NCI-H1694 (cell line): ENCODE results near the gene TRIM67.
"Not testable (repeated sequence)": the region's sequence is repeated elsewhere in the genome, so short reads cannot be mapped to it uniquely, and the experiment has no call there.

Source experiments
- DNase-seq: peaks from one replicate; lab custom pipeline; 2025; lab: John Stamatoyannopoulos, UW

The TRIM67 gene

DNA sequence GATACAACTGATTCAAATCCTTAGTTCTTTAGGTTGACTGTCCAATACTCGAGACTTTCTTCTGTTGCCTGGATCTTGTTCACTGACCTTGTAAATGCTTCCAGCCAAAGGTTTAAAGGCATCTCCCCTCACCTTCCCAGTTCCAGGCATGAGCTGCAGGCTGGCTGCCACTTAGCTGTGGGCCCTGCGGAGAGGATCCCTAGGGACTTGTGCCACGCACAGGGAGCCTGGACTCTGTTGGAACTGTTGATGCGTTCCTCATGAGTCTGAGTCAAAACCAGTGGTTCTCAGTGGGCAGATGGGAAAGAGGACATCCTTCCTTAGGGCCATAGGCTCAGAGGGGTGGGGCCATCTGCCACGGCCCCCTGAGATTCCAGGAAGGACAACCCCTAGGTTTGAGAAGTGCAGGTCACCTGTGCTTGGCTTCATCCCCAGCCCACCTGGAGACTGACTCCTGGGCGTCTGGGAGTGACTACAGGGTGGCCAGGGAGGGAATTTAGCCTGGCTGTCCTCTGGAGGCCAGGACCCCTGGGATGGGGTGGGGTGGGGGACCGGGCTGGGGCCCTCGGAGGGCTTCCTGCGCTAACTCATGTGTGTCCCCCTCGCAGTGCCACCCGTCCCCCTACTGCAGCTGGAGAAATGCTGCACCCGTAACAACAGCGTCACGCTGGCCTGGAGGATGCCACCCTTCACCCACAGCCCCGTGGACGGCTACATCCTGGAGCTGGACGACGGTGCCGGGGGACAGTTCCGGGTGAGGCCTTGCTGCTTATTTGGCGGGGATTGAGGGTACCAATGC lies 41.6 kb downstream of the TRIM67 start:
- no peak for DNase-seq

DNA sequence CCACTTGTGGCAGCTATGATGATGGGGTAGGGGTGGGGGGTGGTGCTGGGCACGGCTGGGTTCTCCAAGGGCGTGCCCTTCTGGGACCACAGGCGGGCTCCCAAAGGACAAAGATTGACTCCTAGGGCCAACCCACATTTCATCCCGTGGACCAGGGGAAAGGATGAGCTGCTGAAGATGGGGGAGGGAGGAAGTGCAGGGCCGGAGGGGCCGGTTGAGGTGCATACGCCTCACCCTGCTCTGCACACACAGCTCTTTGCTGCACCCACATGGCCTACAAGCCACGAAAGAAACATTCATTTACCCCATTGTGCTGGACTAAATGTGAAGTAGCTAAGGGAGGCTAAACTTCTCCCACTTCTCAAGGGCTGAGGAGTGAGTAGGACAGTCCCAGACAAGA lies 45.0 kb downstream of the TRIM67 start:
- DNase-seq, result no peak

DNA sequence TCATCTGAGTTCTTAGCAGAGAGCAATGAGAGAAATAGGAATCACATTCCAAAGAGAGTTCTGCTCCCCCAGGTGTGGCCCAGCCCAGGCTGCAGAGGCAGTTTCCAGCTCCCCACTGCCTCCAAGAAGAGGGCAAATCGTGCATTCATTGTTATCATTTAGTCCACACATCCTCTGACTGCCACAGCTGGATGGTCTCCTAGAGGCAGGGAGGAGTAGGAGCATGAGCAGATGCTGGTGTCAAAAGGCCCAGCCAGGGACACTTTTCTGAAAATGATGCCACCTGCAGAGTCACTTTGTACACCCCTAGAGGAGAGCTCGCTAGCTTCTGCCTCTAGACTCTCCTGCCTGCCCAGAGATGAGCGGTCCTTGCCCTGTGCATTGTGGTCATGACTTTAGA lies 45.6 kb downstream of the TRIM67 start:
- no peak for DNase-seq

DNA sequence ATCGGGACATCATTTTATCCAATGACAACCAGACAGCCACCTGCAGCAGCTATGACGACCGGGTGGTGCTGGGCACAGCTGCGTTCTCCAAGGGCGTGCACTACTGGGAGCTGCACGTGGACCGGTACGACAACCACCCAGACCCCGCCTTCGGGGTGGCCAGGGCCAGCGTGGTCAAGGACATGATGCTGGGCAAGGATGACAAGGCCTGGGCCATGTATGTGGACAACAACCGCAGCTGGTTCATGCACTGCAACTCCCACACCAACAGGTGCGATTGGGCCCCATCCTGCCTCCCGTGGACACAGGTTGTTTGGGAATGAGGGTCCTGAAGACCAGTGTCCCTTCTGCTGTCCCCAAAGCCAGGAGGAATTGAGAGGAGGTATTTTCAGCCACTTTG lies 47.1 kb downstream of the TRIM67 start:
- DNase-seq, result no peak

DNA sequence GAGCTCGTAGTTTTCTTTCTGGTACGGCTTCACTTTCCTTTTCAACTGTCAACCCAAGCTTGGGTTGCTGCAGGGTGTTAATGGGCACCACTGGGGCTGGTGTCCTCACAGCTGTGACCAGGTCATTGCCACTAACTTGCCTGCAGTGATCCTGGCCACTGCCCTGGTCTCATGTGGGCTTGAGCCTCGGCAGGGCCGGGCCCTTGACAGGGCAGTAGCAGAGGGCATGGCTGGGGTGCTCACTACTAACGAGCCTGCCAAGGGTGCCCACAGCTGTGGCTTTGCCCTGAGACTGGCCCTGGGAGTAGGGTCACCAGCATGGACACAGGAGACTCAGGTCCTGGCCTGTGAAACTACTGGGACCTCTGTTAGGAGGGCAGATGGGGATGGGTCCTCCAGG lies 47.7 kb downstream of the TRIM67 start:
- DNase-seq, result no peak

DNA sequence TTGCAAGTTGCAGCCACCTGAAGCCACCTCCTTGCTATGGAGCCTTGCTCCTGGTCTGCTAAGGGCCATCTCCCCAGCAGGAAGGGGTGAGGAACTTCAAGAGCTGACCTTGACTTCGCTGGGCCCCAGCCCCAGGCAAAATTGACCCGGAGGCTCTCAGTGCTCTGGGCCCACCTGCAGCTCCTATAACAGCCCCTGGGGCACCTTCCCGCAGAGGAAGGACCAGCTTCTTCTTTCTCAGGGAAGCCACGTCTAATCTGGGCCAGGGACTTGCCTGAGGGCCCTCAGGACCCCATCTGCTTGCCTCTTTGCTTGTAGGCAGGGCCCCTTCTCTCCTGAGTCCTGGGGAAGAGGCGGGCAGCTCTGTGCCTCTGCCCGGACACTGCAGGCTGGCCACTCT lies 48.3 kb downstream of the TRIM67 start:
- no peak for DNase-seq

DNA sequence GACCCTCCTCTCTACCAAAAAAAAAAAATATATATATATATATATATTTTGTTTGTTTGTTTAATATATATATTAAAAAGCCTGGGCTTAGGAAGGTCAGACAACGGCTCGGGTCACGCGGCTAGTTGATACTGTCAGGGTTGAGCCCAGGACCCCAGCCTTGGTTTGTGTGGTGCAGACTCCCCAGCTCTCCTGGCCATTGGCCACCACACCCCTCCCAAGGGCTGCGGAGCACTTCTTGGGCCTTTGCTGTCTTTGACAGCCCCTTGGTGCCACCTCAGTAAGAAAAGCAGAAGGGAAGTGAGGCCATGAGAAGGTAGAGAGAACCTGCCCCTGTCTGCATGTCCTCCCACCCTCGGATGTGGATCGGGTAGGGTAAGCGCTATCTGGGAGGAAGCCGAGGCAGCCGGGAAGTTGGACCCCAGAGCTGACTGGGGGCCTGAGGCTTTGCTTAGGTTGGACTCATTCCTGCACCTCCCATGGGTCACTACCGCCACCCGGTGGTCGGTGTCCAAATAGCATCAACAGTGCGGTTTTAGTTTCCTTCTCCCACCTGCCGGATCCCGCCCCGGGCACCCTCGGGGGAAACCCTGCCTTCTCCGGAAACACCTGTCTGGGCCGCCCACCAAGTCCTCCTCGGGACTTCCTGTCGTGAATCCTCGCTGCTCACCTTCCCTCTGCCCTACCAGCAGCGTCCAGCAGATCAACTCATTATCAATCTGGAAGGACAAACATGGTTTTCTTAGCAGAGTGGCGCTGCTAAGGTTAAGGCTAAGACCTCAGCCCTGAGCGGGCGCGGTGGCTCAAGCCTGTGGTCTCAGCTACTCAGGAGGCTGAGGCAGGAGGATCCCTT lies 49.4 kb downstream of the TRIM67 start:
- DNase-seq, result peak; percentile 92

DNA sequence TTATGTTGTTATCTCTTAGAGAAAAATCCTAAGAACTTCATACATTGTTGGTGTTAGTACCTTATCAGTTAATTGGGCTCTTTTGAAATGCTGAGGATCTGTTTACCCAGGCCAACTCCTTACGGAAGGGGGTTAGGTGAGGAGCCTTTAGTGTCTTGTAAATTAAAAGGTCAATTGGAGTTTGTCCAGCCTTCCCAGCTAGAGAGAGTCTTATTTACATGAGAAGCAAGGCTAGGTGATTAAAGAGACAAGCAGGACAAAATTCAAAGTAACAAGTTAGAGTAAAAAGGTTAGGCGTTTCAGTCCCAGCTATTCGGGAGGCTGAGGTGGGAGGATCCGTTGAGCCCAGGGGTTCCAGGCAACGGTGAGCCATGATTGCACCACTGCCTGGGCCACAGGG lies 50.4 kb downstream of the TRIM67 start:
- DNase-seq, result not testable (repeated sequence)

DNA sequence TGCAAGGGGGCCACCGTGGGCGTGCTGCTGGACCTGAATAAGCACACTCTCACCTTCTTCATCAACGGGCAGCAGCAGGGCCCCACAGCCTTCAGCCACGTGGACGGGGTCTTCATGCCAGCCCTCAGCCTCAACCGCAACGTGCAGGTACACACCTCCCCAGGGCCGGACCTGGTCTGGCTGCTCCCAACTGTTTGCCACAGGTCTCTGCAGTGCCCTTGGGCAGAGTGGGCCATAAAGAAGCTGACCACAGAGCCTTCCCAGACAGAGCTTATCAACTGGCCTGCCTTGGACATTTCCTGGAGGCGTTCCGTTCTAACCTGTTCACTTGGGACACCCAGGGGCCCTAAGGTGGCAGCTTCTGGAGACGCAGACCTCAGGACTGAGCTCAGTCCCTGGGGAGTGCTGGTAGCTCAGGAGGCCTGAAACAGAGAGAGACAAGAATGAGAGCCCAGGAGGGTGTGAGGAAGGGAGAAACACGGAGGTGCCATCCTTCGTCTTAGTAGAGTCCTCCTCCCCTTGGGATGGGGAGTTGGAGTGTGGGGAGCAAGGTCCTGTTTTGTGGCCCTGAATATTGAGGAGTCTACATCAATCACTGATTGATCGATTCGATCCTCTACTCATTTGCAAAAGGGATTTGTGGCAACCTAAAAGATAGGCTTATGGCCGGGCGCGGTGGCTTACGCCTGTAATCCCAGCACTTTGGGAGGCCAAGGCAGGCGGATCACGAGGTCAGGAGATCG lies 52.1 kb downstream of the TRIM67 start:
- no peak for DNase-seq

DNA sequence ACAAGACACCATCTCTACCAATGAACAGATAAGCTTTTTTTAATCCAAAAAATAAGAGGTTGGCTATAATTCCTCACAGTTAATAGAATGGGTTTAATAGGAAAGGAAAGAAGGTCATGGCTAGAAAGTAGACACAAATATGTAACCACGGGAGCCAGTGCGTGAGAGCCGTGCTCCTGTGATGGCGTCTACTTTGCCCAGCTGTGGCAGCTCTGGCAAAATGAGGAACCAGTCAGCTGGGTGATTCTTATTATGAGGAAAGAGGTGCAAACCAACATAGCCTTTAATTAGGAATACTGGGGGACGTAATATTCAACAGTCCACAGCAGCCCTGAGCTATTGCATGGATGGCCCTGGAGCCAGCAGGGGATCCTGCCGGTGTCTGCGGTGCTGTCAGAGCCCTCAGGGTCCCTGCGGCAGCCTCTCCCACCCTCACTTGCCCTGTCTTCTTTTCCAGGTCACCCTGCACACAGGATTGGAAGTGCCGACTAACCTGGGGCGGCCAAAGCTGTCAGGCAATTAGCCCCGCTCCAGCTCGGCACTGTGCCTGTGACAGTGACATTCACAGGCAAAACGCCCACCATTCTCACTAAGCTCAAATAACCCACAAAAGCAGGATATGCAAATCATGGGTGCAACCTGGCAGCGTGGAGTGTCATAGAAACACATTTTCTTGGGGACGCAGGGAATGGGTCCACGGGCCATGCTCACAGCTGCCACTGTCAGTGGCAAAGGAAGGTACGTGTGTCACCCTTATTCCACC lies 53.2 kb downstream of the TRIM67 start:
- no peak for DNase-seq

DNA sequence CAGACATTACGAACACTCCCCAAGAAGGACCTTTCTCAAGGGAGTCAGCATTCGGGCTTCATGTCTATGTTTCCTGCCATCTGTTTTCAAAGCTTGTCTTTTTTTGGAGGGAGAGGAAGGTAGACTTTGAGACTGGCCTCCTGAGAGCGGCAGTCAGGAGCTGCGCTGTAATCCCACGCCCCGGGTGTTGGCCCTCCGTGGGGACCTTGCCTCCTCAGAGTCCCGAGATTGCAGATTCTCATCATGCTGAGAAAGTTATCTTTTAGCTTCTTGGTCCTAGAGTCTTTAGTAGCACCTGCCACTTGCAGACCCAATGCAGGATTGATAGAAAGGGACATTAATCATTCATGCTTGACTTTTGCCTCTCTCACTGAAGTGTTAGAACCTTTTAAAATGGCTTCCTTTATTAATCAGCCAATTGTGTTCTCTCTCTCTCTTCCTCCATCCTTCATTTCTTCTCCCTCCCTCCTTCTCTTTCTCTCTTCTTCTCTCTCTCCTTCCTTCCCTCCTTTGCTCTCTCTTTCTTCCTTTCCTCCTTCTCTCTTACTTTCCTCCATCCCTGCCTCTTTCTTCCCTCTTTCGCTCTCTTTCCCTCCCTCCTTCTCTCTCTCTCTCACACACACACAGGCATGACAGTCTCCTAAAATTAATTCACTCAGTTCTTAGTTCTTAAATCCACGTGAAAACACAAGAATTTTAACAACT lies 54.0 kb downstream of the TRIM67 start:
- no peak for DNase-seq

DNA sequence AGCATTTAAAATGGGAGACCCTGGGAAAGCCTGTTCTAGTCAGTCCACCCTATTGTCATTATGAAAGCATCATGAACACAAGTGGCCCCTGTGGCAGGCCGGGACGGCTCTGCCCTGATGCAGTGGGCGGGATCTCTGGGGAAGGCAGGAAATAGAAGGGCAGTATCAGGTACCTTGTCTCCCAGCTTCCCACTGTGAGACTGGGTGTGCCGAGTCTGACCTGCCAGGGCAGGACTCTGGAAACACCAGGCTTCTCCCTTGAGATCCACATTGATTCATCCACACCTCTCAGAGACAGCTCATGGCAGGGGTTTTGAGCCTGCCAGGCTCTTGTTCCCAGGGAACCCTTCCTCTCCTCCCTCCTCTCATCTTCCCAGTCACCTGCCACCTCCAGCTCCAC lies 54.6 kb downstream of the TRIM67 start:
- DNase-seq, result no peak

DNA sequence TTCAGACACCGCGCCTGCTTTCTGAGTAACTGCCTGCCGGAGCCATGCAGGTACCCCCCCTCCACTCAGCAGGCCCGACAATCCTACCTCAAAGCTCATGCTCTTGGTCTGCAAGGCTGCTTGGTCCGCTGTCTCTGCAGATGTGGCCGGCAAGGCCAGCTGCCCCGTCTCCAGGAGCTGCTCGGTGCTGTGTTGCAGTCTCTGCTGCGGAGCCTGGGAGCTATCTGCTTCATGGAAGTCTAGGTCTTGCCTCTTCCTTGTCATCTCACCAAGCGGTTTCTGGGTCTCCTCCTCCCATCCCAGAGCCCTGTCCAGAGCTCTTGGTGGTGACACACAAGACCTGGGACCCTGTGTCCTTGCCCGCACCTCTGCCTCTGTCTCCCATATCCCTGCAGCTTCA lies 55.2 kb downstream of the TRIM67 start:
- no peak for DNase-seq

DNA sequence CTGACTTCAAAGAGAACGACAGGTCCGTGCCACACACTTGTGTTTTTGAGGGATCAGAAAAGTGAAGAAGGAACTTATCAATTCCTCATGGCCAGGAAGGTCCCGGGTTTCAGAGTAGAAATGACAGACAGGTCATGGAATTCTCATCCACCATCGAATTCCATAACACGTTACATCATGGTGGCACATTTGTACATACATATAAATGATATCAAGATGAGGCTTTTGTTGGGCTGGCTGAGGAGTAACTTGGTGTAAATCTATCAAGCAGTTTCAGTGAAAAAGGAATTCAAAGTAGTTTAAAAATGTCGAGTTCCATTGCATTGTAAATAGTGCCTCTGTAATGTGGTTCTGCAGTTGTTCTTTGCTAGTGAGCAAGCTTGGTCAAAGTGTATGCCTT lies 56.2 kb downstream of the TRIM67 start:
- DNase-seq, result no peak

DNA sequence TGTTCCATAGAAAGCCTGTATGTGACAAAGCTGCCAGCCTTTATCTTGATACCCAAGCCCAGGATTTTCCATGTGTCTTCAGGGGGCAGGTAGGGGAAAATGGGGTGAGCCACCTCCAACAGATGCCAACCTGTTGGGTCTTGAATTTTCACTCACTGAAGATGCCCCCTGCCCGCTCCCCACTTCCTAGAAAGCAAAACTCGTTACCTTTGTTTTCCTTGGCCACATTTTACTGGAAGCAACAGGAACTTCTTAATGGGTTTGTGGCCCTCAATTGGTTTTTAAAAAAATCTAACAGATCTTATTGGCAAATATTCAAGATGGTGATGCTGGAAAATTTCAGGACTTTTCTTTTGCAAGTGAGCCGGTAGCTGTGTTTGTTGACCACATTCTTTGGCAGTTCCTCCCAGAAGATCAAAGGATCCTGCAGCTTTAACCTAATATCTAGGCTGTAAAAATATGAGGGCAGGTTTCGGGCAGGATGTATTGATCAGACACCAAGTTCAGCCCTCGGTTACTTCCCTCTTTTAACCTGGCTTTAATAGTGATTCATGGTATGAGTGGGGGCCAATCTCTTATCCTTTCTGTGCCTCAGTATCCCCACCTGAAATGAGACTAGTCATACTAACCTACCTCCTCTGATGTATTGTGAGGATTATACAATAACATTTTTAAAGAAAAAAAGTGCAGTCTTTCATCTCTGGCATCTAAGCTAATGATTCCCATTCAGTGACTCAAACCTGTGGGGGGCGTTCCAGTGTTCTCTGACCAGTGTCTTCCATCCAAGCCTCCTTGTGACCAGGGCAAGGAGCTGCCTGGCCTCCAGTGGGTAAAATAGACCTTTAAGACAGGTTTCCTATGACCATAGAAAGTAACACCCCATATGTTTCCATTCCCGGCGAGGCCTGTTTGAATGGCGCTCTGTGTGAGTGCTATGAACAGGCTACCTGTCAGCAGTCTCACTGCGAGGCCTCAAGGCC lies 57.9 kb downstream of the TRIM67 start:
- no peak for DNase-seq

DNA sequence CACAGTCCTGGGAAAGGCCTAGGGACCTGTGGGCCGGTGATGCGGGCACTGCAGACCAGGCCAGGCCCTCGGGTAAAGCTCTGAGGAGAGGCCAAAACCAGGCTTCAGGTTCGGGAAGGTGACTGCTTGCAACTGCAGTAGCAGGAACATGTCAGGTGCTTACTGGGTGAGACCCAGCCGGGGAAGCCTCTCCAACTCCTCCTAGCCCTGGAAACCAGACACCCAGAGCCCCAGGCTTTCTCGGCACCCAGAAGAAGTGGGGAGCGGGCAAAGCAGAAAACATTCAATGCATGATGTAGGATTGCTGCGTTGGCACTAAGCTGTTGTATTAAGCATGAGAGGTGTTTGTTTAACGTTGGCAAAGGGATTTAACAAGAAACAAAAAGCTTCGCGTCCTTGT lies 58.9 kb downstream of the TRIM67 start:
- no peak for DNase-seq

DNA sequence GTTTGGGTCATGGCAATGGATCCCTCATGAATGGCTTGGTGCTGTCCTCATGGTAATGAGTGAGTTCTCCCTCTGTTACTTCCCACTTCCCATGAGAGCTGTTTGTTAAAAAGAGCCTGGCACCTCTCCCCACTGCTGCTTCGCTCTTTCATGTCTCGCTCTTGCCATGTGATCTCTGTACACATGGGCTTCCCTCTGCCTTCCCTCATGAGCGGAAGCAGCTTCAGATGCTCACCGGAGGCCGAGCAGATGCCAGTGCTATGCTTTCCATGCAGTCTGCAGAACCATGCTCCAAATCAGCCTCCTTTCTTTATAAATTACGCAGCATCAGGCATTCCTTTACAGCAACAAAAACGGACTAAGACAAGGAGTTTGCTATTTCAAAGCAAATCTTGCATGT lies 64.3 kb downstream of the TRIM67 start:
- DNase-seq, result no peak

DNA sequence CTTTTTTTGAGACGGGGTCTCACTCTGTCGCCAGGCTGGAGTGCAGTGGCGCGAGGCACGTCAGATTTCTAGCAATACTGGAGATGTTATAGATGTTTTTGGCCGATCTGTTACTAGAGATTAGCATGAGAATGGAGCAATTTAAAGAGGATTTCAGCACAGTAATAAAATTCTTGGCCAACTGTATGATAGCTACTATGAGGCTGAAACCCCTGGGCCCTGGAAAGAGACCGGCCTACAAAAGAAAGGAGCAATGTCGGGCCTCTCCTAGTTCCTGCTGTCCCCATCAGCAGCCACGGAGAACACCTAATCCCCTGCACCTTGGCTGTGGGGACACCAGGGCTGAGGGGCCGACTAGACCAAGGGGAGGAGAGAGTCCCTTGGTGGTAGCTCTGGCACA lies 69.7 kb downstream of the TRIM67 start:
- no peak for DNase-seq

DNA sequence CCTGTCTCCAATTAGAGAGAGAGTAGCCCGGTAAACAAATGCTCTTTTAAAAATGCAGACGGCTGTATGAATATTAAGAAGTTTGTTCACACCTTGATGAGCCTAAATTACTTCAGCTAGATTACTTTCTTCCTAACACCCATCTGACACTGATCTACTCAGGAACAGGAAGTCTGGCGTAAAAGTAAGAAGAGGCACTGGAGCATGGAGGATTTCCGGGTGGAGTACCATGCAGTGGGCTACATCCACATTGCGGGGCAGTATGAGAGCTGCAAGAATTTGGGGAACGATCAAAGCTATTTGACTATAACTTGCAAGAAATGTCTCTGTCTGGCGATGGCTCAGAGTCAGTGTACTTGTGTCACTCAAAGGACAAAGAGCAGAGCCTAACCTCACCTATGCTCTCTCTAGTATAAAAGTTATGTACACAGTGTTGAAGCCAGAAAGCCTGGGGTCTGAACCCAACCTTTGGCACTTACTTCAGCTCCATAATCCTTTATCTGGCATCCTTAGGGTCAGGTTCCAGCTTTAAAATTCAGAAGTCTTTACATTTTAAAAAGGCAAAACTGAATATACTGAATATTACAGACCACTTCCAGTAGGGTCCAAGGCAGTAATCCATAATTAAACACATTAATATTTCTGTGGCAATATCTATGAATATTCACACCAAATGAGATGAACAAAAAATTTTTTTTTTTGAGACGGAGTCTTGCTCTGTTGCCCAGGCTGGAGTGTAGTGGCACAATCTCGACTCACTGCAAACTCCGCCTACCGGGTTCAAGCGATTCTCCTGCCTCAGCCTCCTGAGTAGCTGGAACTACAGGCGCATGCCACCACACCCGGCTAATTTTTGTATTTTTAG lies 71.2 kb downstream of the TRIM67 start:
- no peak for DNase-seq
